PC-9 (cell line): Measurements from ENCODE around the gene SPOP. TPM values are rescaled to one million over a fixed set of nuclear protein-coding genes. Genes with fewer than 3 reads are reported as not detected.
"Not testable (repeated sequence)": the region's sequence is repeated elsewhere in the genome, so short reads cannot be mapped to it uniquely, and the experiment has no call there.

Experiments used
- BruUV-seq: library from RNA; stranded (reverse); fragments of 400-500 nt; replicated peaks from 2 replicates; lab custom pipeline; 2021; lab: Mats Ljungman, UMichigan
- CTCF ChIA-PET: fragments of 300-600 bp; sonication (Branson Sonifier 250); formaldehyde crosslinking; loops from one replicate; lab custom pipeline; 2022; ENCODE audit warnings: antibody characterized with exemption; lab: Charles Lee
- POLR2A ChIA-PET: fragments of 300-600 bp; sonication (Branson Sonifier 250); formaldehyde crosslinking; loops from one replicate; lab custom pipeline; 2022; ENCODE audit warnings: antibody characterized with exemption; ENCODE audit not compliant: unreplicated experiment; lab: Charles Lee
- DNase-seq, 2 experiments: peaks; one replicate each; pipeline versions ENCODE4 v3.0.0 to v3.0.0-alpha.2; 2015 to 2022; ENCODE audit warnings: mixed read lengths in 1 of 2
- H2AFZ ChIP-seq: fragments of 200-600 bp; sonication (generic); 2 replicates; pipeline ENCODE4 v1.8.1; 2017; ENCODE audit warnings: antibody characterized with exemption
- H3F3A ChIP-seq: fragments of 200-600 bp; sonication (generic); 2 replicates; pipeline ENCODE4 v1.8.1; 2017; ENCODE audit warnings: antibody characterized with exemption, mild to moderate bottlenecking, low read depth; ENCODE audit not compliant: insufficient read depth
- H3K27ac ChIP-seq: fragments of 200-600 bp; sonication (generic); 2 replicates; pipeline ENCODE4 v1.6.1; 2016; ENCODE audit warnings: mixed run types
- H3K27me3 ChIP-seq: fragments of 200-600 bp; sonication (generic); 2 replicates; pipeline ENCODE4 v1.6.1; 2016; ENCODE audit warnings: low read depth, mixed run types; ENCODE audit not compliant: insufficient read depth
- H3K36me3 ChIP-seq: fragments of 200-600 bp; sonication (generic); 2 replicates; pipeline ENCODE4 v1.6.1; 2016; ENCODE audit warnings: low read depth, mixed run types
- H3K4me1 ChIP-seq: fragments of 200-600 bp; sonication (generic); replicated peaks from 2 replicates; pipeline ENCODE4 v1.6.1; 2016; ENCODE audit warnings: mixed run types; ENCODE audit not compliant: insufficient read depth
- H3K4me2 ChIP-seq: fragments of 200-600 bp; sonication (generic); 2 replicates; pipeline ENCODE4 v1.6.1; 2017; ENCODE audit warnings: mixed run types
- H3K4me3 ChIP-seq: fragments of 200-600 bp; sonication (generic); 2 replicates; pipeline ENCODE4 v1.6.1; 2016; ENCODE audit warnings: mixed run types
- H3K79me2 ChIP-seq: fragments of 200-600 bp; sonication (generic); 2 replicates; pipeline ENCODE4 v1.6.1; 2017; ENCODE audit warnings: low read depth, mixed run types
- H3K9me2 ChIP-seq: fragments of 200-600 bp; sonication (generic); 2 replicates; pipeline ENCODE4 v1.8.1; 2017; ENCODE audit warnings: mild to moderate bottlenecking; ENCODE audit not compliant: insufficient read depth
- H3K9me3 ChIP-seq: fragments of 200-600 bp; sonication (generic); 2 replicates; pipeline ENCODE4 v1.8.1; 2016; ENCODE audit warnings: low read depth; ENCODE audit not compliant: insufficient read depth
- H4K20me1 ChIP-seq: fragments of 200-600 bp; sonication (generic); 2 replicates; pipeline ENCODE4 v1.8.1; 2017; ENCODE audit not compliant: insufficient read depth
- EZH2 ChIP-seq: fragments of 200-600 bp; sonication (generic); IDR thresholded peaks from 2 replicates; pipeline ENCODE4 v1.8.0; 2017; ENCODE audit warnings: antibody characterized with exemption, low read depth
- intact Hi-C: fragments of 100-400 bp; cut with micrococcal nuclease; formaldehyde crosslinking; loops from one replicate; pipeline ENCODE4 v1.10.0; 2022; ENCODE audit not compliant: unreplicated experiment
- total RNA-seq: library from RNA; stranded (reverse); gene quantifications from 2 replicates; pipeline ENCODE4 v1.2.3, GENCODE V29; 2021
- TF ChIP-seq, protein P1 (sequence below): fragments of 200-600 bp; sonication (generic); conservative IDR thresholded peaks from 2 replicates; pipeline ENCODE4 v1.6.1; 2017; ENCODE audit warnings: mixed run types, antibody characterized with exemption, mild to moderate bottlenecking, moderate library complexity

The SPOP gene
- total RNA-seq, 1 experiment from 2014 or later = 41.7 TPM

DNA sequence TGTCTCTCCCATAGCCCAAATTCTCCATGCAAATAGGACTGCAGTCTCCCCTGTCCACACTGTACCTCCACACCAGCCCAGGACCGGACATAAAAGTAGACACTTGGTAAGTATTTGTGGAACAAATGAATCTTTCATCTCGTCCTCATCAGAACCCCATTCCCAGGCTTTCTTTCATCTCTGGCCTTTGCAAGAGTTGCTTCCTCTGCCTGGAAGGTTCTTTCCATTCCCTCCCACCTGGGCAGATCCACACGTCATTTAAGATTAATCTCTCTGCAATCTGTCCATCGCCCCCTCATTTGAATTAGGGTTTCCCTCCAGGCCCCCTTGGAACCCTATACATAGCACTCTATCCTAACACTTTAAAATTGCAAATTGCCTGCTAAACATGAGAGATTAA is 106.1 kb downstream of the SPOP start:
- Histone ChIP-seq H3K4me2 (no peak overlapping the region), H3K27ac (no peak overlapping the region), H3K9me3 (no peaks in the 10 kb centered on the region), H3K36me3 (no peaks in the 10 kb centered on the region), H3K4me3 (no peak overlapping the region), H4K20me1 (no peaks in the 10 kb centered on the region), H3F3A (peaks cover 26% of the 10 kb centered on the region; the same call in 1 of the 2 replicates), H3K27me3 (peaks cover 63% of the 10 kb centered on the region), H3K9me2 (no peaks in the 10 kb centered on the region), H3K79me2 (no peaks in the 10 kb centered on the region), H2AFZ (no peak overlapping the region), H3K4me1 (0 out of 2 replicates have a peak, but pooled peaks cover 6% of the 10 kb centered on the region)
- no TSS peak for BruUV-seq
- no peak for DNase-seq
- CTCF ChIA-PET = interaction anchor here (0.6 to 1.5 kb wide), 3 partner anchors 14 to 235 kb away, joined by 4 to 16 read pairs (median 5); no protein-coding TSS in a partner anchor
- POLR2A ChIA-PET = interaction anchor here (0.6 kb wide), 1 partner anchor 513 kb away, joined by 5 read pairs; no protein-coding TSS in a partner anchor
- intact Hi-C loops = loop anchor here (10.0 kb wide), 2 partner anchors 213 to 513 kb away; partner anchors contain the start of gene KAT7
- TF ChIP-seq EZH2 = no peak
- TF ChIP-seq, protein P1, sequence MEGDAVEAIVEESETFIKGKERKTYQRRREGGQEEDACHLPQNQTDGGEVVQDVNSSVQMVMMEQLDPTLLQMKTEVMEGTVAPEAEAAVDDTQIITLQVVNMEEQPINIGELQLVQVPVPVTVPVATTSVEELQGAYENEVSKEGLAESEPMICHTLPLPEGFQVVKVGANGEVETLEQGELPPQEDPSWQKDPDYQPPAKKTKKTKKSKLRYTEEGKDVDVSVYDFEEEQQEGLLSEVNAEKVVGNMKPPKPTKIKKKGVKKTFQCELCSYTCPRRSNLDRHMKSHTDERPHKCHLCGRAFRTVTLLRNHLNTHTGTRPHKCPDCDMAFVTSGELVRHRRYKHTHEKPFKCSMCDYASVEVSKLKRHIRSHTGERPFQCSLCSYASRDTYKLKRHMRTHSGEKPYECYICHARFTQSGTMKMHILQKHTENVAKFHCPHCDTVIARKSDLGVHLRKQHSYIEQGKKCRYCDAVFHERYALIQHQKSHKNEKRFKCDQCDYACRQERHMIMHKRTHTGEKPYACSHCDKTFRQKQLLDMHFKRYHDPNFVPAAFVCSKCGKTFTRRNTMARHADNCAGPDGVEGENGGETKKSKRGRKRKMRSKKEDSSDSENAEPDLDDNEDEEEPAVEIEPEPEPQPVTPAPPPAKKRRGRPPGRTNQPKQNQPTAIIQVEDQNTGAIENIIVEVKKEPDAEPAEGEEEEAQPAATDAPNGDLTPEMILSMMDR = no peak

DNA sequence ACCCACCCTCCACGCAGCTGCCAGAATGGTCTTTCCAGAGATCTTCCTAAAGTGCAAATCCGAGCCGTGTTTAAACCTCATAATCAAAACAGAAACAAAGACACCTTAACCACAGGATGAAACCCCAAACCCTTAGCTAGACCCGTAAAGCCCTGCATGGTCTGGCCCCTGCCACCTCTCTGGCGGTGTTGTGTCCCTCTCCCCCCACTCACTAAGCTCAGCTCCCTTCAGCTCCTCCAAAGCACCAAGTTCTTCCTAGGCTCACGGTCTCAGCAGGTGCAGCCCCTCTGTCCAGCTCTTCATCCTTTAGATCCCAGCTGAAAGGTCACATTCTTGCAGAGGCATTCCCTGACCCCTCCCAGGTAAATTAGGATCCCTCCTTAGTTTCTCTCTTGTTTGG is 106.6 kb downstream of the SPOP start:
- DNase-seq = no peak
- Histone ChIP-seq H3F3A (peaks cover 26% of the 10 kb centered on the region; the same call in 1 of the 2 replicates), H3K4me2 (no peak overlapping the region), H3K79me2 (no peaks in the 10 kb centered on the region), H3K27me3 (peaks cover 58% of the 10 kb centered on the region), H3K36me3 (no peaks in the 10 kb centered on the region), H3K27ac (no peak overlapping the region), H3K4me3 (no peak overlapping the region), H3K4me1 (0 out of 2 replicates have a peak, but pooled peaks cover 6% of the 10 kb centered on the region), H2AFZ (no peak overlapping the region), H3K9me3 (no peaks in the 10 kb centered on the region), H4K20me1 (no peaks in the 10 kb centered on the region), H3K9me2 (no peaks in the 10 kb centered on the region)
- intact Hi-C loops = loop anchor here (10.0 kb wide), 2 partner anchors 214 to 514 kb away; partner anchors contain the start of gene KAT7
- ChIA-PET CTCF (interaction anchor here (0.6 to 1.5 kb wide), 3 partner anchors 14 to 235 kb away, joined by 4 to 16 read pairs (median 5); no protein-coding TSS in a partner anchor), POLR2A (interaction anchor here (0.6 kb wide), 1 partner anchor 514 kb away, joined by 5 read pairs; no protein-coding TSS in a partner anchor)
- no peak for TF ChIP-seq EZH2
- TF ChIP-seq, protein P1 = no peak
- BruUV-seq = no TSS peak

DNA sequence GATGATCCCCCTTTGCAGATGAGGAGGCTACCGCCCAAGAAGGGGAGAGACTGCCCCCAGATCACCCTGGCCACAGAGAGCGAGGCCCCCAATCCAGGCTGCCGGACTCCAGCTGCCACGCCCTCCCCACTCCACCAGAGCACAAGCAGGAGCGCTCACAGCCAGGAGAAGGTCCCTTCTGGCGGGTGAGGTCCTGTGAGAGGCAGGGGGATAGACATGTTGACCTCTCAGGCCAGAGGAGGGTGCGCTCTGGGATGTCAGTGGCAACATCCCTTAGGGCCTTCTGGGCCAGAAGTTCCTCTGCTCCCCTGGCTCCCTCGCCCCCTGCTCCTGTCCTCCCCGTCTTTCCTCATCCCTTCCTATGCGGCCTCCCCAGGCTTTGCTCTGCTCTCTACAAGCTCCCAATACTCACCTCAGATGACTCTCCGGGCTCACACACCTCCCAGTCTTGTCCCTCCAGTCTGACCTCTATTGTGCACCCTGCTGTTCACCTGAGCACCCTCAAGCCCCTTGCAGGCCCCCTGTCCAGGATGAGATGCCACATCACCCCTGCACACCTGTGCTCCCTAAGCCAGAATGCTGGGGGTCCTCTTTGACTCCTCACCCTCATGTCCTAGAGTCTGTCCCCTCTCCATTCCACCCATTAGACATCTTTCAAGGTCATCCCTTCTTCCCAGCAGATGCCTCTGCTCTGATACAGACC is 107.2 kb downstream of the SPOP start:
- BruUV-seq = no TSS peak
- POLR2A ChIA-PET = no interaction called here
- 0 out of 2 replicates have a peak, but pooled peaks cover 6% of the 10 kb centered on the region for H3K4me1 ChIP-seq
- H3K27me3 ChIP-seq = peaks cover 52% of the 10 kb centered on the region
- H3K36me3 ChIP-seq = no peaks in the 10 kb centered on the region
- no peaks in the 10 kb centered on the region for H3K79me2 ChIP-seq
- H4K20me1 ChIP-seq = no peaks in the 10 kb centered on the region
- H3K4me3 ChIP-seq = no peak overlapping the region
- no peak for DNase-seq
- H3K9me2 ChIP-seq = no peaks in the 10 kb centered on the region
- intact Hi-C loops = loop anchor here (1.0 to 10.0 kb wide), 3 partner anchors 125 to 514 kb away; partner anchors contain the start of gene KAT7
- H3K4me2 ChIP-seq = no peak overlapping the region
- H2AFZ ChIP-seq = no peak overlapping the region
- CTCF ChIA-PET = interaction anchor here (0.6 to 1.5 kb wide), 3 partner anchors 13 to 236 kb away, joined by 4 to 16 read pairs (median 5); no protein-coding TSS in a partner anchor
- H3K27ac ChIP-seq = no peak overlapping the region
- H3K9me3 ChIP-seq = no peaks in the 10 kb centered on the region
- no peak for TF ChIP-seq EZH2
- TF ChIP-seq, protein P1 = no peak
- peaks cover 26% of the 10 kb centered on the region; the same call in 1 of the 2 replicates for H3F3A ChIP-seq

DNA sequence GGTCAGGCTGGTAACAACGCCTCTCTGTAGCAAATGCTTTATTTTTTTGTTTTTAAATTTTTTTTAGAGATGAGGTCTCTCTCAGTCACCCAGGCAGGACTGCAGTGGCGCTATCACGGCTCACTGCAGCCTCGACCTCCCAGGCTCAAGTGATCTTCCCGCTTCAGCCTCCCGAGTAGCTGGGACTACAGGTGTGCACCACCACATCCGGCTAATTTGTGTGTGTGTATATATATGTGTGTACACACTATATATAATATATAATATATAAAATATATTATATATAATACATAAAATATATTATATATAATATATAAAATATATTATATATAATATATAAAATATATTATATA is 109.2 kb downstream of the SPOP start:
- H3K27ac ChIP-seq, H3K79me2 ChIP-seq, CTCF ChIA-PET, H4K20me1 ChIP-seq, H2AFZ ChIP-seq, H3K36me3 ChIP-seq, H3K4me1 ChIP-seq, H3K9me2 ChIP-seq, BruUV-seq, POLR2A ChIA-PET, DNase-seq, H3K4me3 ChIP-seq, H3K9me3 ChIP-seq: not testable (repeated sequence)
- intact Hi-C loops = loop anchor here (2.0 to 5.0 kb wide), 3 partner anchors 282 to 729 kb away; no protein-coding TSS in a partner anchor
- Histone ChIP-seq H3K4me2 (peak overlapping the region; percentile 72), H3K27me3 (peaks cover 34% of the 10 kb centered on the region), H3F3A (peaks cover 30% of the 10 kb centered on the region; the same call in 1 of the 2 replicates)
